ENCODE measurements around the gene BAG1.

GRCh38 chr9:33287087-33287490, 22.6 kb upstream of the BAG1 start:
- TF ChIP-seq CTCF (IDR thresholded peaks at IDR 0.05; ENCODE audit: low read length) (peak; percentile 83), EZH2 (IDR thresholded peaks at IDR 0.05; ENCODE audit: borderline replicate concordance, low read length) (no peak)

All from OCI-LY1 (cell line).